ENCODE results near the gene BTN1A1.
"Not testable (repeated sequence)": the region's sequence is repeated elsewhere in the genome, so short reads cannot be mapped to it uniquely, and the experiment has no call there.

BTN1A1 gene, protein sequence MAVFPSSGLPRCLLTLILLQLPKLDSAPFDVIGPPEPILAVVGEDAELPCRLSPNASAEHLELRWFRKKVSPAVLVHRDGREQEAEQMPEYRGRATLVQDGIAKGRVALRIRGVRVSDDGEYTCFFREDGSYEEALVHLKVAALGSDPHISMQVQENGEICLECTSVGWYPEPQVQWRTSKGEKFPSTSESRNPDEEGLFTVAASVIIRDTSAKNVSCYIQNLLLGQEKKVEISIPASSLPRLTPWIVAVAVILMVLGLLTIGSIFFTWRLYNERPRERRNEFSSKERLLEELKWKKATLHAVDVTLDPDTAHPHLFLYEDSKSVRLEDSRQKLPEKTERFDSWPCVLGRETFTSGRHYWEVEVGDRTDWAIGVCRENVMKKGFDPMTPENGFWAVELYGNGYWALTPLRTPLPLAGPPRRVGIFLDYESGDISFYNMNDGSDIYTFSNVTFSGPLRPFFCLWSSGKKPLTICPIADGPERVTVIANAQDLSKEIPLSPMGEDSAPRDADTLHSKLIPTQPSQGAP

DNA sequence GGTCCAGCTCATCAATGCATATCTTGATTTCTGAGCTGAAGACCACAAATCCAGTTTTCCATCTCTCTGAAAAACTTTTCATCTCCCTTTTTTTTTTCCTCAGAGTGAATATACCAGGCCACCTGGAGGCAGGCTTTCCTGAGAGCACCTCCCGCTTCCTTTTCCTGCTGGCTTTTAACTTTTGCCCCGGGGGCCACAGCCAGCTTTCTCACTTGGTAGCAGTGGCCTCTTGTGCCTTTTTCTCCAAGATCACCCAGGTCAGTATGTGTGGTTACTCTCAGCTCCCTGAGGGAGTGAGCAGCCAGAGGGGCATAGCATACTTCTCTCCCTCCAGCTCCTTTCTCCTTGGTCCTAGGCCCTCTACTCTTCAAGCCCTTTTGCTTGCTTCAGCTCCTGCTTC is at the start of gene BTN1A1:
TSS of gene BTN1A1 (plus strand) at position 202 of the 400 bp plus-strand sequence. CDS start 984 bp downstream, outside the sequence.
- Mint-ChIP-seq H3K27me3 (peaks cover 28% of the 10 kb centered on the region), H3K4me1 (peaks cover 12% of the 10 kb centered on the region), H3K36me3 (ENCODE audit: insufficient read depth) (no peaks in the 10 kb centered on the region), H3K9me3 (no peaks in the 10 kb centered on the region), H3K4me3 (no peak within 1 kb of the TSS), H3K27ac (ENCODE audit: low read depth) (no peak within 1 kb of the TSS)
- ATAC-seq (replicated peaks; ENCODE audit: extremely low read depth, poor library complexity, severe bottlenecking), result no peak
- DNase-seq (ENCODE audit: low spot score in 2 of 2), result no peak

DNA sequence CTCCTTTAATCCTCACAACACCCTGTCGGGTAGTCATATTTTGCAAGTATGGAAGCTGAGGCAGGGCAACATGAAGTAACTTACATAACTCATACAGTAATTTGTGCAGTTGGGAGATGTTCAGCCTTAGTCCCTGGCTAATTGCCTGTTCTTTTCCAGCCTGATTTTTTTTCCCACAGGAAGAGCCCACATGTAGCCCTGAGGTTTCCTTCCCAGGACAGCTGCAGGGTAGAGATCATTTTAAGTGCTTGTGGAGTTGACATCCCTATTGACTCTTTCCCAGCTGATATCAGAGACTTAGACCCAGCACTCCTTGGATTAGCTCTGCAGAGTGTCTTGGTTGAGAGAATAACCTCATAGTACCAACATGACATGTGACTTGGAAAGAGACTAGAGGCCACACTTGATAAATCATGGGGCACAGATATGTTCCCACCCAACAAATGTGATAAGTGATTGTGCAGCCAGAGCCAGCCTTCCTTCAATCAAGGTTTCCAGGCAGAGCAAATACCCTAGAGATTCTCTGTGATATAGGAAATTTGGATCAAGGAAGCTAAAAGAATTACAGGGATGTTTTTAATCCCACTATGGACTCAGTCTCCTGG is 47.4 kb upstream of the BTN1A1 start:
- Mint-ChIP-seq H3K4me3 (no peak overlapping the region), H3K9me3 (no peaks in the 10 kb centered on the region), H3K4me1 (peaks cover 38% of the 10 kb centered on the region), H3K27ac (ENCODE audit: low read depth) (no peak overlapping the region), H3K27me3 (no peaks in the 10 kb centered on the region), H3K36me3 (ENCODE audit: insufficient read depth) (peaks cover 34% of the 10 kb centered on the region)
- DNase-seq (ENCODE audit: low spot score in 2 of 2) (no peak), ATAC-seq (replicated peaks; ENCODE audit: extremely low read depth, poor library complexity, severe bottlenecking) (no peak)

DNA sequence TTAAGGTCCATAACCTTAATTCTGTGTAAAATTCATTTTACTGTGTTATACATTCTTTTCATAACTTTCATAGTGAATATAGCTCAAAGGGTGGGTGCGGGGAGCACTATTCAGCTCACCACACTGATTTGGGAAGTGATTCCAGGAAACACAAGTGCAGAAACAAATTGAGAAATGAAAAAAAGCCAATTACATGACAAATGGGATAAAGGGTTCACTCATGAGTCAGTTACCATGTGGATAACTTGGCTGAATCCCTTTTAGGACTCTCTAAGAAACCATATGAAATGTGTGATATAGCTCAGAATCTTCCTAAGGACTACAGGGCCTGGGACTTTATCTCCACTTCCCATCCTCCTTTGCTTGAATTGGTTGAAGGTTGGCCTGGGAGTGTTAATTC is 45.5 kb upstream of the BTN1A1 start:
- peak overlapping the region; percentile 38 for H3K27ac Mint-ChIP-seq (ENCODE audit: low read depth)
- peaks cover 36% of the 10 kb centered on the region for H3K36me3 Mint-ChIP-seq (ENCODE audit: insufficient read depth)
- peaks cover 44% of the 10 kb centered on the region for H3K4me1 Mint-ChIP-seq
- no peaks in the 10 kb centered on the region for H3K27me3 Mint-ChIP-seq
- ATAC-seq (replicated peaks; ENCODE audit: extremely low read depth, poor library complexity, severe bottlenecking) (no peak), DNase-seq (ENCODE audit: low spot score in 2 of 2) (no peak)
- H3K9me3 Mint-ChIP-seq, result no peaks in the 10 kb centered on the region
- H3K4me3 Mint-ChIP-seq, result no peak overlapping the region

DNA sequence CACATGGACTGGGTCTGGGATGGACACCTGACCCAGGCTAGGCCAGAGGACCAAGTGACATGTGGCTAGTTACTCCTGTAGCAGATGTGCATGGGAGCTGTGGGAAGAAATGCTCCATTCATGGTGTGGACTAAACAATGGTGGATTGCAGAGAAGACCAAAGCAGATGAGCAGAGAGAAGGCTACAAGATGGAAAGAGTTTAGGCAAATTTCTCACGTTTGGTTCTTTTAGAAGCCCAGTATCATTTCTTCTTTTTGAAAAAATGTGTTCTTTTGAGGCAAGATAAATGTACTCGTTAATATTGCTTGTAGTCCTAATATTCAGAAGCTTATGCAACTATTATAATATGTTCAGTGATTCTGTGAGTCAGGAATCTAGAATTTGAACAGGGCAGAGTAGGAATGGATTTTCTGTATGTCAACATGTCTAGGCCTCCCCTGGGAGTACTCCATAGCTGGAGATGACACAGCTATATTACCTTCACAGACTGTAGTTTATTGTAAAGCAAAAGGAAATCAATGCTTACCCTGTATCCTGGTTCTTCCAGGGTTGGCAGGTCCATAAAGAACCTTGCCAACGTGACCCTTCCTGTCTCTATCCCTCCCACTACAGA is 44.6 kb upstream of the BTN1A1 start:
- H3K27me3 Mint-ChIP-seq, result no peaks in the 10 kb centered on the region
- ATAC-seq (replicated peaks; ENCODE audit: extremely low read depth, poor library complexity, severe bottlenecking), result no peak
- no peak overlapping the region for H3K4me3 Mint-ChIP-seq
- H3K4me1 Mint-ChIP-seq, result peaks cover 49% of the 10 kb centered on the region
- peak overlapping the region; percentile 38 for H3K27ac Mint-ChIP-seq (ENCODE audit: low read depth)
- H3K9me3 Mint-ChIP-seq, result no peaks in the 10 kb centered on the region
- DNase-seq (ENCODE audit: low spot score in 2 of 2), result no peak
- H3K36me3 Mint-ChIP-seq (ENCODE audit: insufficient read depth), result peaks cover 36% of the 10 kb centered on the region

DNA sequence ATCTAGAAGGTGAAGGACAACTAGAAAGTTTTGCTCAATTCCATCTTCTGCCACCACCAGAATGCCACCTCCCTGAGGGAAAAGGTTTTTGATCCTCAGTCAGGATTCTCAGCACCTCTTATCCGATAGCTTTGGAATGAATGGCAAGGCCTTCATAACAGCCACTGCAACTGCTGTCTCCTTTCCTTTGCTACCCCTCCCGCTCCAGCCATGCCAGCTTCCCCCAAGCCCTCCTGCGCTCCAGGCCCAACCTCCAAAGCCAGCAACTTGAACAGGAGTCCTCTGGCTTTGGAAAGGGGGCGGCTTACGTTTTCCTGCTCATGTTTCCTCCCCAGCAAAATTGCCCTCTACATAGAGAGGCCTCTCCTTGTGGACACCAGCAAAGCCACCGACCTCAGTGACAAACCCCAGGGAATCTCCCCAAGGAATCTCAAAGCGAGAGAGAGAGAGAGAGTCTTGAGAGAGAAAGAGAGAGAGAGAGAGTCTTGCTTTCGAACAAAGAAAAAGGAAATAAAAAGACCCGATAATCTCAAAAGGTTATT is 42.8 kb upstream of the BTN1A1 start:
- H3K9me3 Mint-ChIP-seq, result no peaks in the 10 kb centered on the region
- peak overlapping the region; percentile 91 for H3K27ac Mint-ChIP-seq (ENCODE audit: low read depth)
- H3K4me1 Mint-ChIP-seq, result peaks cover 62% of the 10 kb centered on the region
- no peak for DNase-seq (ENCODE audit: low spot score in 2 of 2)
- peak; percentile 7 for ATAC-seq (replicated peaks; ENCODE audit: extremely low read depth, poor library complexity, severe bottlenecking)
- H3K4me3 Mint-ChIP-seq, result peak overlapping the region; percentile 97
- no peaks in the 10 kb centered on the region for H3K27me3 Mint-ChIP-seq
- peaks cover 37% of the 10 kb centered on the region for H3K36me3 Mint-ChIP-seq (ENCODE audit: insufficient read depth)

DNA sequence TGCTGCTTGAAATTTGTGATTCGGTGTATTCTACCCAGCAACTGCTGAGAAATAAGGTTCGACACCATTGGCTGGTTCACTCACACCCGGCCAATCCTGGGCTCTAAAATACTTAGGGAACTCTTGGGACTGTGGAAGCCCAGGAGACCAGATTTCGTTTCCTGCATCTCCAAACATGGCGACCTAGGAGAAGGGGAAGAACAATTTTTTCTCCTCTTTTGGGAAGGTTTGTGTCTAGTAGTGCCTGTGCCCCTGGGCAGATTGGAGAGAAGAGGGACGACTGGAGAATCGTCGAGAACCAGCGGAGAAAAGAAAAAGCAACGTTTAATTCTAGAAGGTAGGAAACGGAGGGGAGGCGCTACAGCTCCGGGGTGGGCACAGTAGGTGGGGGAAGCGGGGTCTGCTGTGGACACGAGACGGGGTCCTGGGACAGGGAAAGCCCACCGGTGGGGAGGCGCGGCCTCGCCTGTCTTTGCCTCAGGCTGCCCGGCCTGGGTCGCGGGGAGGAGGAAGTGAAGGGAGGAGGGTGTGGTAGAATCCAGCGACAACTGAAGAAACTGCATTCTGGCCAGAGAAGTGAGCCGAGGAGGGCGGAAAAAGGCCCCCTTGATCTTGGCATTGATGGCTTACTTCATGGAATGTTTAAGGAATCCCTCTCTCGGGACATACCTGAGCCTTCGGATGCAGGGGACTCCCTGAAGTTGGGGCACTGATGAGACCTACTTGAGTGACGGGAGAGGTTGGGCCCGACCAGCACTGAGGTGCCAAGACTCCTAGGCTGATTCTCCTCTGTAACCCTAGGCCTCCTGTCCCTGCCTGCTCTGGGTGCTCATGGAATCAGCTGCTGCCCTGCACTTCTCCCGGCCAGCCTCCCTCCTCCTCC is 42.1 kb upstream of the BTN1A1 start, which contains the start of gene BTN2A1:
TSS of gene BTN2A1 (plus strand) at position 150 of the 883 bp plus-strand sequence. CDS start at position 832, 682 bp downstream.
- peaks cover 43% of the 10 kb centered on the region for H3K36me3 Mint-ChIP-seq (ENCODE audit: insufficient read depth)
- ATAC-seq (replicated peaks; ENCODE audit: extremely low read depth, poor library complexity, severe bottlenecking), result peak; percentile 98
- H3K9me3 Mint-ChIP-seq, result no peaks in the 10 kb centered on the region
- DNase-seq (ENCODE audit: low spot score in 2 of 2), result peak; percentile 28 to 60
- H3K4me3 Mint-ChIP-seq, result peak within 1 kb of the TSS; percentile 97
- H3K4me1 Mint-ChIP-seq, result peaks cover 69% of the 10 kb centered on the region
- H3K27me3 Mint-ChIP-seq, result no peaks in the 10 kb centered on the region
- H3K27ac Mint-ChIP-seq (ENCODE audit: low read depth), result peak within 1 kb of the TSS; percentile 91

DNA sequence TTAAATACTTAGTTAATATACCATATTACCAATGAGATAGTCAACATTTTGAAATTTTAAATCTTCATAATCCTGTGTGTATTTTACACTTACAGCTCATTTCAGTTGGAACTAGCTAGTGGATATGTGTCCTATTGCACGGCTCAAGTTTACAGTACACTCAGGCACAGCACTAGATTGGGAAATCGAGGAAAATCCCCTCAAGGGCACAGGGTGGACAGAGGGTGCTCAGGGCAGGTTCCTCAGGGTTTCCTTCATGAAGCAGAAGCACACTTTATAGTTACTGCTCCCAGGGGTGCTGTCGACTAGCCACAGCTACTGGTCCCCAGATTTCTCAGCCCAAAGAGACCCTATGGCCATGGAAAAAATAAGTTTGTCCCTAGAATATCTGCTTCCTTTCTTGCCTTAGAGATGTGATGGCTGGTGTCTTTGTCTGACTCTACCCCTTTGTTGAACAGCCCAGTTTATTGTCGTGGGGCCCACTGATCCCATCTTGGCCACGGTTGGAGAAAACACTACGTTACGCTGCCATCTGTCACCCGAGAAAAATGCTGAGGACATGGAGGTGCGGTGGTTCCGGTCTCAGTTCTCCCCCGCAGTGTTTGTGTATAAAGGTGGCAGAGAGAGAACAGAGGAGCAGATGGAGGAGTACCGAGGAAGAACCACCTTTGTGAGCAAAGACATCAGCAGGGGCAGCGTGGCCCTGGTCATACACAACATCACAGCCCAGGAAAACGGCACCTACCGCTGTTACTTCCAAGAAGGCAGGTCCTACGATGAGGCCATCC is 40.9 kb upstream of the BTN1A1 start:
- peak overlapping the region; percentile 97 for H3K4me3 Mint-ChIP-seq
- peak overlapping the region; percentile 29 for H3K27ac Mint-ChIP-seq (ENCODE audit: low read depth)
- no peaks in the 10 kb centered on the region for H3K9me3 Mint-ChIP-seq
- DNase-seq (ENCODE audit: low spot score in 2 of 2), result no peak
- H3K4me1 Mint-ChIP-seq, result peaks cover 76% of the 10 kb centered on the region
- no peaks in the 10 kb centered on the region for H3K27me3 Mint-ChIP-seq
- ATAC-seq (replicated peaks; ENCODE audit: extremely low read depth, poor library complexity, severe bottlenecking), result no peak
- peaks cover 54% of the 10 kb centered on the region for H3K36me3 Mint-ChIP-seq (ENCODE audit: insufficient read depth)

DNA sequence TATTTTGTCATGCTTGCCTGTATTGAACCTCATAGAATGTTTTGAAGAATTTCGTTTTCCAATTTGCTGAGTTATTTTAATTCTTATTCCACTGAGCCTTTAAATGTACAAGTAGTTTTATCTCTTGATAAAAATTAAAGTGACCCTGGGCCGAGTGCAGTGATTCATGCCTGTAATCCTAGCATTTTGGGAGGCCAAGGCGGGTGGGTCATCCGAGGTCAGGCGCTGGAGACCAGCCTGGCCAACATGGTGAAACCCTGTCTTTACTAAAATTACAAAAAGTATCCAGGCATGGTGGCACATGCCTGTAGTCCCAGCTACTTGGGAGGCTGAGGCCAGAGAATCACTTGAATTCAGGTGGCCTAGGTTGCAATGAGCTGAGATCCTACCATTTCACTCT is 38.8 kb upstream of the BTN1A1 start:
- H3K27ac Mint-ChIP-seq (ENCODE audit: low read depth); H3K27me3 Mint-ChIP-seq; ATAC-seq (replicated peaks; ENCODE audit: extremely low read depth, poor library complexity, severe bottlenecking); DNase-seq (ENCODE audit: low spot score in 2 of 2); H3K9me3 Mint-ChIP-seq: not testable (repeated sequence)
- H3K4me1 Mint-ChIP-seq, result peaks cover 78% of the 10 kb centered on the region
- H3K36me3 Mint-ChIP-seq (ENCODE audit: insufficient read depth), result peaks cover 71% of the 10 kb centered on the region
- H3K4me3 Mint-ChIP-seq, result peak overlapping the region; percentile 97

DNA sequence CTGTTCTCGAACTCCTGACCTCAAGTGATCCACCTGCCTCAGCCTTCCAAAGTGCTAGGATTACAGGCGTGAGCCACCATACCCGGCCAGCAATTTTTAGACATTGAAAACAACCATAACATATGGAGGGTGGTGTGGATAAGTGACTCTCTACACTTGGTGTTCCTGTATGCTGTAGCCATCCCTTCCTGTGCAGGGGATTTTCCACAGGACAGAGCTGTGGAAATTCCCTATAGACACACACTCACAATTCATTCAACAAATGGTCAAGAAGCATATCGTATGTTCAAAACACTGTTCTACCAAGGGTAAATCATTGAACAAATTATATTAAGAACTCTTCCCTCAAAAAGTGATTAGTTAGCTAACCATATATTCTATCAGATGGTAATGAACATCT is 36.1 kb upstream of the BTN1A1 start:
- no peak for DNase-seq (ENCODE audit: low spot score in 2 of 2)
- H3K27ac Mint-ChIP-seq (ENCODE audit: low read depth), result peak overlapping the region; percentile 50
- H3K9me3 Mint-ChIP-seq, result no peaks in the 10 kb centered on the region
- no peak overlapping the region for H3K4me3 Mint-ChIP-seq
- H3K4me1 Mint-ChIP-seq, result peaks cover 59% of the 10 kb centered on the region
- H3K27me3 Mint-ChIP-seq, result no peaks in the 10 kb centered on the region
- ATAC-seq (replicated peaks; ENCODE audit: extremely low read depth, poor library complexity, severe bottlenecking), result no peak
- peaks cover 66% of the 10 kb centered on the region for H3K36me3 Mint-ChIP-seq (ENCODE audit: insufficient read depth)

DNA sequence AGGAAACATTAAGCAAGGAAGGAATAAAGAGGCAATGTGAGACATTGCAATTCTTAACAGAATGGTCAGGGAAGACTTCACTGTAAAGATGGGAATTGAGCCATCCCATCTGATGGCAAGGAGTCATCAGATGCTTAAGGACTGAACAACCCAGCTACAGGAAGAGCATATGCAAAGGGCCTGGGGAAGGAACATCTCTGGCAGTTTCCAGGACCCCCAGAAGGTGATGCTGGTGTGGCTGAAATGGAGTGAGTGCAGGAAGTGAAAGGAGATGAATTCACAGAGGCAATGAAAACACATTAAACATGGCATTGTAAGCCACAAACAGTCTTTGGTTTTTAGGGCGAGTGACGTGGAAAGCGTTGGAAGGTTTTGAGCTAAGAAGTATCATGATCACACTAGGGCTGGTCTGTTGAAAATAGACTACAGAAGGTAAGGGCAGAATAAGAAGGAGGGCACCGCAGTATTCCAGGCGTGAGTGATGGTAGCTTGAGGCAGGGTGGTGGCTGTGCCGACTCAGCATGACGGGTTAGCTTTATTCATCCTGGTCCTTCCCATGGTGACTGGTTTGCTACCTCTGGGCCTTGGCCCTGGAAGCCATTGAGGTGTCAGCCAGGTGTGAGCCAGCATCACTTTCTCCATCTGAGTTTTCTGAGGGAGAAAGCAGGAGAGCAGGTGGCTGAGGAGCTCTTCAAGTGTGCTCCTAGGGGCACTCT is 35.5 kb upstream of the BTN1A1 start:
- Mint-ChIP-seq H3K36me3 (ENCODE audit: insufficient read depth) (peaks cover 60% of the 10 kb centered on the region), H3K4me3 (no peak overlapping the region), H3K27ac (ENCODE audit: low read depth) (peak overlapping the region; percentile 50), H3K4me1 (peaks cover 53% of the 10 kb centered on the region), H3K9me3 (no peaks in the 10 kb centered on the region), H3K27me3 (no peaks in the 10 kb centered on the region)
- no peak for DNase-seq (ENCODE audit: low spot score in 2 of 2)
- no peak for ATAC-seq (replicated peaks; ENCODE audit: extremely low read depth, poor library complexity, severe bottlenecking)

DNA sequence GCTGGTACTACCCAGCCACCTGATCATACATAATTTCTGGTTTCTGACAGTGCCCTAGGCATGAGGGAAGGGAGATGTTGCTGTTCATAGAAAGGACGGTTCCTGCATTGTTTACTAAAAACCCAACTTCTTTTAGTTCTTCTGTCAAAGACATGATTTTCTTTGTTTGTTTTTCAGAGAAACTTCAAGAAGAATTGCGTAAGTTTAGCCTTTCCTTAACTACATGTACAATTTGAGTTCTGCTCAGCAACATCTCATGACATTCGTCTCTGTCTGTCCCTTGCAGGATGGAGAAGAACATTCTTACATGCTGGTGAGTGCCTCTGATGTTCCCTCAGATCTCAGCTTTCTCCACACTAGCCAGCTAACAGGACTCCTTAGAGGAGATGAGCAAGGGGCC is 34.3 kb upstream of the BTN1A1 start:
- no peak for DNase-seq (ENCODE audit: low spot score in 2 of 2)
- Mint-ChIP-seq H3K36me3 (ENCODE audit: insufficient read depth) (peaks cover 53% of the 10 kb centered on the region), H3K9me3 (no peaks in the 10 kb centered on the region), H3K27me3 (no peaks in the 10 kb centered on the region), H3K4me1 (peaks cover 41% of the 10 kb centered on the region), H3K27ac (ENCODE audit: low read depth) (no peak overlapping the region), H3K4me3 (no peak overlapping the region)
- no peak for ATAC-seq (replicated peaks; ENCODE audit: extremely low read depth, poor library complexity, severe bottlenecking)

All from central memory CD8-positive, alpha-beta T cell (primary cell).